GM19468 (cell line): ENCODE measurements around the gene VARS2.

Experiments
- ATAC-seq: cut with Tn5 transposase; IDR thresholded peaks from one replicate; pipeline ENCODE4 v1.9.1; 2021; ENCODE audit warnings: mild to moderate bottlenecking, moderate library complexity, moderate number of reproducible peaks; ENCODE audit not compliant: unreplicated experiment; ENCODE audit errors: extremely low read depth

VARS2 gene

GRCh38 chr6:30883685-30884520 lies 30.1 kb upstream of the VARS2 start, which contains the start of gene DDR1:
DDR1 (plus strand) TSS chr6:30884519; CDS start chr6:30888730, 4,211 bp downstream.
- no peak for ATAC-seq

- no peak for ATAC-seq
Measured at GRCh38 chr6:30884521-30885480, 29.2 kb upstream of the VARS2 start.

GRCh38 chr6:30885481-30885998 lies 28.5 kb upstream of the VARS2 start:
- no peak for ATAC-seq

GRCh38 chr6:30885999-30886896 lies 27.8 kb upstream of the VARS2 start:
- no peak for ATAC-seq

GRCh38 chr6:30886897-30887255 lies 27.2 kb upstream of the VARS2 start:
- ATAC-seq = no peak

GRCh38 chr6:30887901-30888815 lies 25.9 kb upstream of the VARS2 start:
- no peak for ATAC-seq

- ATAC-seq = no peak
Measured at GRCh38 chr6:30888816-30889495, 25.1 kb upstream of the VARS2 start.

GRCh38 chr6:30889496-30889885 lies 24.5 kb upstream of the VARS2 start:
- ATAC-seq = no peak

- ATAC-seq = no peak
Measured at GRCh38 chr6:30889921-30890645, 24.0 kb upstream of the VARS2 start.

GRCh38 chr6:30890646-30891449 lies 23.2 kb upstream of the VARS2 start:
- no peak for ATAC-seq

GRCh38 chr6:30891450-30891723 lies 22.7 kb upstream of the VARS2 start:
- ATAC-seq = no peak

- ATAC-seq = no peak
Measured at GRCh38 chr6:30891816-30892538, 22.1 kb upstream of the VARS2 start.

- ATAC-seq = no peak
Measured at GRCh38 chr6:30893001-30893591, 20.9 kb upstream of the VARS2 start.

- ATAC-seq = no peak
Measured at GRCh38 chr6:30893666-30894065, 20.4 kb upstream of the VARS2 start.

GRCh38 chr6:30894381-30894780 lies 19.7 kb upstream of the VARS2 start:
- no peak for ATAC-seq

- no peak for ATAC-seq
Measured at GRCh38 chr6:30894935-30895334, 19.1 kb upstream of the VARS2 start.
